ENCODE data around the gene MMD2.

MMD2 gene

DNA sequence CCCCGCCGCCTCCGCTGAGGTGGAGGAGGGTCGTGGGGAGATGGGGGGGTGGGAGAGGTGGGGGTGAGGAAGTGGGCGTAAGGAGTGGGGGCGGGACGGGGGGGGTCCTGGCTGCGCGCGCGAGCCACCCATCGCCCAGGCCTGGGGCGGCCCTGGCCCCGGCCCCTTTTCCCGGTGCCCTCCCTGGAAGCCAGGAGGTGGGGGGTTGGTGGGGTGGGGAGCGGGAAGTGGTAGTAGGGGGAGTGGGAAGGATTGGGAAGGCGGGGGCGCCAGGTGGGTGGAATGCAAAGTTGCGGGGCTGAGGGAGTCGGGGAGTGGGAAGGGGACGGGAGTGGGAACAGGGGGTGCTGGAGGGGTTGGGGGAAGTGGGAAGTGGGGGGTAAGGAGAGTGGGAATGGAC, 319 bp upstream of the MMD2 start:
- peak; percentile 75 for DNase-seq (ENCODE audit: low spot score)

- DNase-seq (ENCODE audit: low spot score) = no peak
Measured at GRCh38 chr7:4957847-4958476, 1.0 kb downstream of the MMD2 start.

DNA sequence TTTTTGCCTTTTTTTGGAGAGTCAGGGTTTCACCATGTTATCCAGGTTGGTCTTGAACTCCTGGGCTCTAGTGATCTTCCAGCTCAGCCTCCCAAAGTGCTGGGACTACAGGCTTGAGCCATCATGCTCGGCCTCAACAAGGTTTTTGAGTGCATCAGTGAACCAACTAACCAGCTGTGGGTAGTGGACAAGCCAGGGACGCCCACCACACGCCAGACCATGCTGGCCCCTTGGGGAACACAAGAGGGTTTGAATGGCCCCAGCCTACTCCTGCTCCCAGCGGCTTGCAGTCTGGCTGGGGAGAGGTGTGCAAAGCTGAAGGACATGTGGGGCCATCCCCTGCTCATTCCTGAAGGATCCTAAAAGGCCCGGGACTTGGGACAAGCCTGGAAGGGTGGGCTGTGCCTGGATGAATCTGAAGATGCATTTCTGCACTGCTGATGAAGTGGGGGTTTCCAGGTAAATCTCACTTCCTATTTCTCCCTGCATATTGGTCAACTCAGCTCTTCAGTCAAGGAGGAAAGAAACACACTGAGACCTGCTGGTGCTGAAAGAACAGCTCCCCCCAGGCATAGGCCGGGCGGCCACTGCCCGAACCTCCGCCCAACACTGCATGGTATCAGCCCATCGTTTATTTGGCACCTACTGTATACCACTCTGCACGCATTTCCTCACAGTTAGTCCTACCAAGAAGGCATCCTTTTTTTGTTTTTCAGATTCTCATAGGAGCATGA, 6.9 kb downstream of the MMD2 start:
- peak; percentile 80 for DNase-seq (ENCODE audit: low spot score)

GRCh38 chr7:4951304-4951703, 7.7 kb downstream of the MMD2 start:
- DNase-seq (ENCODE audit: low spot score) = no peak

DNA sequence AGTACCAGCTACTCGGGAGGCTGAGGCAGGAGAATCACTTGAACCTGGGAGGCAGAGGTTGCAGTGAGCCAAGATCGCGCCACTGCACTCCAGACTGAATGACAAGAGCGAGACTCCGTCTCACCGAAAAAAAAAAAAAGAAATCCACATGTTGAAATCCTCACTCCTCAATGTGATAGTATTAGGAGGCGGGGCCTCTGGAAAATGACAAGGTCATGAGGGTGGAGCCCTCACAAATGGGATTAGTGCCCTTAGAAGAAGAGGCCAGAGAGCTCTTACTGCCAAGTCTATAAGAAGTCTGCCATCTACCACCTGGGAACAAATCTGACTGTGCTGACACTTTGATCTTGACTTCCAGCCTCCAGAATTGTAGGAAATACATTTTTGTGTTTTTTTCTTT, 10.6 kb downstream of the MMD2 start:
- DNase-seq (ENCODE audit: low spot score) = no peak

GRCh38 chr7:4945949-4946348, 13.0 kb downstream of the MMD2 start:
- no peak for DNase-seq (ENCODE audit: low spot score)

GRCh38 chr7:4944939-4945338, 14.0 kb downstream of the MMD2 start:
- no peak for DNase-seq (ENCODE audit: low spot score)

DNA sequence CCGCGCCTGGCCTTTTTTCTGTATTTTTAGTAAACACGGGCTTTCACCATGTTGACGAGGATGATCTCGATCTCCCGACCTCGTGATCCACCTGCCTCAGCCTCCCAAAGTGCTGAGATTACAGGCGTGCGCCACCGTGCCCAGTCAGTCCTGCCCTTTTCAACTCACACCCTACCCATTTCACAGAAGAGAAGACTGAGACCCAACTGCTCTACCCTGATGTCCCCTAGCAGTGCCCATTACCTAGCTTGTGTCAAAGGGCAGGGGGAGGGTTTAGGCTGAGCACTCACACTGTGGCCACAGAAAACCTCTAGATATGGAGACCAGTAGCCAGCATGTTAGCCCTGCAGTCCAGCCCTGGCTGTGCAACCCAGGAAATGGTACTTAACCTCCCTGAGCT, 15.7 kb downstream of the MMD2 start:
- DNase-seq (ENCODE audit: low spot score) = no peak

DNA sequence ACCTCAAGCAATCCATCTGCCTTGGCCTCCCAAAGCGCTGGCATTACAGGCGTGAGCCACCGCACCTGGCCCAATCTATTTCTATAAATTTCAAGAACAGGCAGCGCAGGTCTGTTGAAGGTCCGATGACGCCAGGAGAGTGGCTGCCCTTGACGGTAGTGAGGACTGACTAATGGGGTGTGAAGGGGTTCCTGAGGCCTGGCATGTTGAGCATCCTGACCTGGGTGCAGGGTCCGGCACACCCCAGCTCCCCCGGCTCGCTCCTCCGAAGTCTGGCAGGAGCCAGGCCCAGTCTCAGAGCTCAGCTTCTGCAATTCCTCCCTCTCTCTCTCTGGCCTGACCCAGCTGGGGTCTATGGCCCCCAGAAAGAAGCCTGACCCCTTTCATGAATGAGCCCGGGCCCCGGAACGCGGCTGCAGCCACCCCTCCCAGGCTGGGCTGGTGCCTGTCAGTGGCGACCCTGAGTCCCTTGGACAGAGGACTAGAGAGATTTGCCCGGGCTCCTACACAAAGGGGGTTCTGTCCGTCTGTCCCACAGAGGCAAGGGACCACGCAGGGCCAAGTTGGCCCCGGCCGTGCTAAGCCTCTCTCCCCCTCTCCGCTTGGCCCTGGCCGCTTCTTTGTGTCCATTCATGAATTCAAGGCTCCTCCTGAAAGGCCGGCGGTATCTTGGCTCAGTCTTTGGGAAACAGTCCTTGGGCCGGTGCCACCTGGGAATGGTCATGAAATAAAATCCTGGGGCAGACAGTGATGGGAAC, 18.8 kb downstream of the MMD2 start:
- DNase-seq (ENCODE audit: low spot score) = no peak

GRCh38 chr7:4937411-4937810, 21.6 kb downstream of the MMD2 start:
- no peak for DNase-seq (ENCODE audit: low spot score)

DNA sequence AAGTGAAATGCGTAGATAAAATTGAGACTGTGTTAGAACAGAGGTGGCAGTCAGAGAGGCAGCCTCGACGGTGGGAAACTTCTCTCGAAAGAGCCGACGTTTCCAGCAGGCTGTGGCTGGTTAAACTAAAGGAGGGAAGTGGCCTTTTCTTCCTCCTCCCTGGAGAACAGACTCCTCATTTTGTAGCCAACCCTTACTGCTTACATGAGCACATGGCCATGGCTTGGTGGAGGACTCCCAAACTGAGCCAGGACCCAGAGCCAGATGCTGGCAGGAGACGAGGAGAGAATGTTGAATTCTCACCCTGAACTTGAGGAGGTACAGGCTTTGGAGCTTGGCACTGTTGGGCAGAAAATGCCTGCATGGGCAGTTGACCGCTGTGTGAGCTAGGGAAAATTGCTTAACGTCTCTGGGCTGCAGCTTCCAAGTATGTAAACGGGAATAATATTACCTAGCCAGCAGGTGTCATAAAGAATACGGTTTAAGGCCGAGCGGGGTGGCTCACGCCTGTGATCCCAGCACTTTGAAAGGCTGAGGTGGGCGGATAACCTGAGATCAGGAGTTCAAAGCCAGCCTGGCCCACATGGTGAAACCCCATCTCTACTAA, 24.5 kb downstream of the MMD2 start:
- DNase-seq (ENCODE audit: low spot score) = no peak

- peak; percentile 69 for DNase-seq (ENCODE audit: low spot score)
Measured at GRCh38 chr7:4931943-4932342, 27.0 kb downstream of the MMD2 start.

DNA sequence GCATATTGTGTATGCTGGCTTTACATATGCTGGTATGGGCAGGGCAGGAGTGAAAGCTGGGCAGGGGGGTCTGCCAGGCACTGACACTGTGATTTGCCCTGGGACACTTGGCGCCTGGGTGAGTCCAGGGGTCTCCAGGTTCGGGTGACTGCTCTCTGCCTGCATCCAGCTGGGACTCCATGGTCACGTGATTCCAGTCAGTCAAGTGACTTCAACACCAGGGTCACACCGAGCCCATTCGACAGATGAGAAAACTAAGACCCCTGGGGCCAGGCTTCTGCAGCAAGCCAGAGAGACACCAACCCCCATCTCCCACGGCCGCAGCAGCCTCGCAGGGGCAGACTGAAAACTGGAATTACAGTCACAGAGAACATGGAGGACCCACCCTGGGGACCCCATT, 30.0 kb downstream of the MMD2 start:
- DNase-seq (ENCODE audit: low spot score) = no peak

DNA sequence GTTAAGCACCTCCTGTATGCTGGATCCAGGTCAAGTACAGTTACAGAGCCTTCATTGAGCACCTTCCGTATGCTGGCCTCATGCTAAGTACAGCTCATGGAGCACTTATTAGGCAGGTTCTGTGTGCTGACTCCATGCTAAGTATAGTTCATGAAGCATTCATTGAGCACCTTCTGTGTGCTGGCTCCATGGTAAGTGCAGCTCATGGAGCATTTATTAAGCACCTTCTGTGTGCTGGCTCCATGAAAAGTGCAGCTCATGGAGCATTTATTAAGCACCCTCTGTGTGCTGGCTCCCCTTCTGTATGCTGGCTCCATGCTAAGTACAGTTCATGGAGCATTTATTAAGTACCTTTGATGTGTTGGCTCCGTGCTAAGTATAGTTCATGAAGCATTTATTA, 30.5 kb downstream of the MMD2 start:
- no peak for DNase-seq (ENCODE audit: low spot score)

- no peak for DNase-seq (ENCODE audit: low spot score)
Measured at GRCh38 chr7:4919969-4920766, 38.8 kb downstream of the MMD2 start.

DNA sequence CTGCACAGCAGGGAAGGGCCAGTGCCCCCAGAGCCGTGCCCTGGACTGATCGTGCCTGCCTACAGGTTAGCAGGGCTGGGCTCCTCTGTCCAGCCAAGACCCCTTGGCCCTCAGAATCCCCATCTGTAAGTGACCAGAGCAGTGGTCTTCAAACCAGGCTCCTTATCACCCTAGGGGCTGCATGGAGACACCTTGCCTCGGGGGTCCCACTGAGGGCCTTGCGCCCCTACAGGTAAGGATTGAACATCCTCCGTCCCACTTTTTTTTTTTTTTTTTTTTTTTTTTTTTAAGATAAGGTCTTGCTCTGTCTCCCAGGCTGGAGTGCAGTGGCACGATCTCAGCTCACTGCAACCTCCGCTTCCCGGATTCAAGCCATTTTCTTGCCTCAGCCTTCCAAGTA, 42.9 kb downstream of the MMD2 start:
- DNase-seq (ENCODE audit: low spot score) = peak; percentile 51

DNA sequence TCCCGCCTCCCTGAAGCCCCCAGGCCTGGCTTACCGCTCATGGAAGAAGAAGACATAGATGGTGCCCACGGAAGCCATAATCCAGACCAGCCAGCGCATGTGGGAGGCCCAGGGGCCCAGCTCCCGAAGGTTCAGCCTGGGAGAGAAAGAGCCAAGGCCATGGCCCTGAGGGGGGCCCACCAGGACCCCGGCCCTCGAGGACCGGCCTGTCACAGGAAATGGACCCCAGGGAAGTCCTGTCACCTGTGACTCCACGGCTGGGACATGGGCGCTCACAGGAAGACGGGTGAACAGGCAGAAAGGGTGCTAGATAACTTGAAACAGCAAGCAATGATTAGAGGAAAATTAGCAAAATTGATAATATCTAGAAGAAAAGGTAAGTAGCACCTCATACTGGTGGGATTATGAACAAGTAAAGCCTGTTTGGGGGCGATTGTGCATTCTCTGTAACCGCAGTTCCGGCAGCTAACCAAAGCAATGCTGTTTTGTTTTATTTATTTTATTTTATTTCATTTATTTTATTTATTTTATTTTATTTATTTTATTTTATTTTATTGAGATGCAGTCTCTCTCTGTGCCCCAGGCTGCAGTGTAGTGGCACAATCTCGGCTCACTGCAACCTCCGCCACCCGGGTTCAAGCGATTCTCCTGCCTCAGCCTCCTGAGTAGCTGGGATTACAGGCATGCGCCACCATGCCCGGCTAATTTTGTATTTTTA, 47.7 kb downstream of the MMD2 start:
- no peak for DNase-seq (ENCODE audit: low spot score)

DNA sequence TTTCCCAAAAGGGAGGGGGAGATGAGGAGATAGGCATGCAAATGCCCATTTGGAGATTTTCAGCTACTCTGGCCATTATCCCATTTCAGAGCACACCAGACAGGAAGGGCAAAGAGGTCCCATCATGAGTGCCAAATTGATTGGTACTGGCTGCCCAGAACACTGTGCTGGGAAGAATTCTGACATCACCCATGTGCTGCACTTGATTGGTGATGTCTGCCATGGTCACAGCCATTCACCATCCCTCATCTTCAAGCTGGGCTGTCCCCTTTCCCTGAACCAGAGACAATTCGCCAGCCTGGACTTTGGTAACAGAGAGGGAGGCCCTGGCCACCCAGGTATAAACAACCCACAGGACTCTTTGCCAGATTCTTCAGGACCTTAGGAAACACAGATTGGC, 52.3 kb downstream of the MMD2 start:
- DNase-seq (ENCODE audit: low spot score) = no peak

- no peak for DNase-seq (ENCODE audit: low spot score)
Measured at GRCh38 chr7:4905171-4905570, 53.8 kb downstream of the MMD2 start.

DNA sequence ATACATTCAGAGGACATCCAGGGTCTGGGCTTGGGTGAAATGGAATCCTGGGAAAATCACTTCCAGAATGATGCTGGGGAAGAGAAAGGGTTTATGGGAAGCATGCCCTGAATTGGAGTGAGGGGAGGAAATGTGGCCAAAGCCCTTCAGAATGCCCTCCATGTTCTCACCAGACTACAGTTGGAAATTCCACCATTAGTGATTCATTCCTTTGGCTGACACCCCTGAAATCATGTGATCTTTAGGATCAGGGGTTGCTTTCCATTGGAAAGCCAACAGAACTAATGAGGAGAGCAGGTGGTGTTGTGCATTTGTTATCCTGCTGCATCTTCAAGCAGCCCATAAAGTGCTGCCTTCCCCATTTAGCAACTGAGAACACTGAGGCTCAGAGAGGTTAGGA, 54.6 kb downstream of the MMD2 start:
- DNase-seq (ENCODE audit: low spot score) = no peak

- no peak for DNase-seq (ENCODE audit: low spot score)
Measured at GRCh38 chr7:4895766-4896165, 63.2 kb downstream of the MMD2 start.
